HepG2 (cell line): ENCODE results near the gene IVL. TPM values are rescaled to one million over a fixed set of nuclear protein-coding genes. Genes with fewer than 3 reads are reported as not detected.

Source experiments
- ATAC-seq: fragments of 200-7000 bp; cut with Tn5 transposase; 3 replicates; pipeline ENCODE4 v1.9.1; 2020; ENCODE audit warnings: mild to moderate bottlenecking, moderate library complexity
- BruUV-seq: library from RNA; stranded (reverse); fragments of 400-500 nt; replicated peaks from 2 replicates; lab custom pipeline; 2021; lab: Mats Ljungman, UMichigan
- CTCF ChIA-PET: fragments of 300-600 bp; formaldehyde crosslinking; extraction: SDS; loops from one replicate; lab custom pipeline; 2021; ENCODE audit warnings: low total read pairs, inconsistent platforms, low intra/inter-chr PET ratio; lab: Yijun Ruan, JAX
- POLR2A ChIA-PET: fragments of 350-600 bp; sonication (Branson Sonifier 250); formaldehyde crosslinking; loops from one replicate; lab custom pipeline; 2020; ENCODE audit warnings: antibody characterized with exemption, inconsistent platforms; lab: Yijun Ruan, JAX
- DNase-seq: peaks from one replicate; pipeline ENCODE4 v3.0.0-alpha.2; 2015; ENCODE audit warnings: low spot score
- FAIRE-seq: peaks from 3 replicates; lab custom pipeline; 2011; peaks lifted over from hg19 to GRCh38; lab: Jason Lieb, UNC
- H2AFZ ChIP-seq: one replicate; pipeline ENCODE4 v1.6.1; 2011; ENCODE audit warnings: low read length, inconsistent platforms
- H3K27ac ChIP-seq: fragments of 300-600 bp; 3 replicates; pipeline ENCODE4 v1.8.0; 2011; ENCODE audit warnings: mixed run types, mild to moderate bottlenecking, mixed read lengths, low read length, inconsistent platforms; ENCODE audit not compliant: insufficient read depth; ENCODE audit errors: extremely low read length
- H3K27me3 ChIP-seq, 2 experiments: fragments of 200-600 bp in 1 of 2; 2 replicates in 1 of 2; 3 replicates in 1 of 2; pipeline versions ENCODE4 v1.6.0 to v1.8.0; 2011; ENCODE audit warnings: low read length in 2 of 2, mild to moderate bottlenecking in 2 of 2, moderate library complexity in 2 of 2, inconsistent platforms in 1 of 2; ENCODE audit not compliant: insufficient read depth in 2 of 2, control insufficient read depth in 1 of 2
- H3K36me3 ChIP-seq, 2 experiments: fragments of 200-600 bp in 1 of 2; replicated peaks in 1 of 2; 2 replicates in 1 of 2; 3 replicates in 1 of 2; pipeline versions ENCODE4 v1.5.1 to v1.8.0; 2011; ENCODE audit warnings: low read length in 2 of 2, inconsistent platforms in 1 of 2; ENCODE audit not compliant: insufficient read depth in 2 of 2, control insufficient read depth in 1 of 2
- H3K4me1 ChIP-seq: 2 replicates; pipeline ENCODE4 v1.5.1; 2012; ENCODE audit warnings: low read length, inconsistent platforms; ENCODE audit not compliant: insufficient read depth
- H3K4me2 ChIP-seq: 2 replicates; pipeline ENCODE4 v1.6.0; 2011; ENCODE audit warnings: low read depth, low read length, inconsistent platforms
- H3K4me3 ChIP-seq, 3 experiments: fragments of 200-600 bp in 1 of 3; sonication (generic), shearing (Covaris generic) in 1 of 3; replicated peaks in 1 of 3; 2 replicates each; pipeline ENCODE4 v1.5.1; 2011 to 2016; ENCODE audit warnings: low read length in 3 of 3, inconsistent platforms in 2 of 3, low read depth in 2 of 3, mild to moderate bottlenecking in 2 of 3, control low read depth in 1 of 3, mixed read lengths in 1 of 3; ENCODE audit not compliant: insufficient read depth in 1 of 3
- H3K79me2 ChIP-seq: one replicate; pipeline ENCODE4 v1.6.1; 2011; ENCODE audit warnings: low read length, inconsistent platforms; ENCODE audit not compliant: insufficient read depth
- H3K9ac ChIP-seq: 2 replicates; pipeline ENCODE4 v1.6.0; 2011; ENCODE audit warnings: mild to moderate bottlenecking, low read depth, low read length, inconsistent platforms; ENCODE audit not compliant: insufficient read depth
- H3K9me3 ChIP-seq: 2 replicates; pipeline ENCODE4 v1.5.1; 2012; ENCODE audit warnings: mild to moderate bottlenecking, low read length
- H4K20me1 ChIP-seq: 2 replicates; pipeline ENCODE4 v1.6.0; 2011; ENCODE audit warnings: inconsistent platforms, mild to moderate bottlenecking, low read length, moderate library complexity; ENCODE audit not compliant: insufficient read depth
- CBX5 ChIP-seq: sonication (generic); formaldehyde crosslinking; IDR thresholded peaks from 2 replicates; pipeline ENCODE4 v1.4.0; 2020; ENCODE audit warnings: missing genetic modification reagents, borderline replicate concordance
- GLMP ChIP-seq: sonication (generic); formaldehyde crosslinking; IDR thresholded peaks from 2 replicates; pipeline ENCODE4 v1.9.0; 2021; ENCODE audit warnings: missing genetic modification reagents, mild to moderate bottlenecking, borderline replicate concordance
- HHEX ChIP-seq: IDR thresholded peaks from 2 replicates; pipeline ENCODE4 v1.6.1; 2016; ENCODE audit warnings: control low read depth
- KLF13 ChIP-seq: sonication (generic); formaldehyde crosslinking; IDR thresholded peaks from 2 replicates; pipeline ENCODE4 v1.4.0; 2020; ENCODE audit warnings: mild to moderate bottlenecking, missing genetic modification reagents
- PBX3 ChIP-seq: sonication (generic); formaldehyde crosslinking; IDR thresholded peaks from 2 replicates; pipeline ENCODE4 v1.8.1; 2023; ENCODE audit warnings: missing genetic modification reagents, inconsistent platforms, borderline replicate concordance
- PHF8 ChIP-seq: sonication (generic); formaldehyde crosslinking; IDR thresholded peaks from 2 replicates; pipeline ENCODE4 v1.5.0; 2020; ENCODE audit warnings: missing genetic modification reagents
- TAF1 ChIP-seq: sonication (generic); formaldehyde crosslinking; IDR thresholded peaks from 2 replicates; pipeline ENCODE4 v1.4.0; 2020; ENCODE audit warnings: missing genetic modification reagents
- TRIM24 ChIP-seq: sonication (generic); formaldehyde crosslinking; IDR thresholded peaks from 2 replicates; pipeline ENCODE4 v1.8.0; 2022; ENCODE audit warnings: mild to moderate bottlenecking, missing genetic modification reagents
- ZNF17 ChIP-seq: sonication (generic); formaldehyde crosslinking; IDR thresholded peaks from 2 replicates; pipeline ENCODE4 v1.5.0; 2020; ENCODE audit warnings: mild to moderate bottlenecking, missing genetic modification reagents
- ZNF34 ChIP-seq: sonication (generic); formaldehyde crosslinking; IDR thresholded peaks from 2 replicates; pipeline ENCODE4 v1.4.0; 2020; ENCODE audit warnings: mild to moderate bottlenecking, missing genetic modification reagents, borderline replicate concordance
- ZNF343 ChIP-seq: sonication (generic); formaldehyde crosslinking; IDR thresholded peaks from 2 replicates; pipeline ENCODE4 v1.4.0; 2020; ENCODE audit warnings: mild to moderate bottlenecking, missing genetic modification reagents
- WGBS: methylation state at CpG from one replicate; pipeline ENCODE4 v1.1.6; 2017; ENCODE audit warnings: low lambda C conversion rate; 5-methylcytosine and 5-hydroxymethylcytosine counted together
- in situ Hi-C: cut with HindIII; loops from 2 replicates; pipeline ENCODE4 v1.10.0; 2017; ENCODE audit warnings: low pct_unique_long_range_greater_than_20kb; ENCODE audit not compliant: extremely low pct_ligation_motif_present
- intact Hi-C: fragments of 100-400 bp; cut with micrococcal nuclease; formaldehyde crosslinking; loops from one replicate; pipeline ENCODE4 v1.10.0; 2022; ENCODE audit not compliant: unreplicated experiment
- polyA plus RNA-seq, 8 experiments: library from polyadenylated mRNA; depleted of rRNA in 3 of 8; stranded (reverse) in 7 of 8; unstranded in 1 of 8; fragments of >200 nt; fragmentation: Illumina TruSeq in 4 of 8; extraction: Trizol in 4 of 8; gene quantifications; 2 replicates each; pipeline versions ENCODE4 v1.2.1 to v1.2.3, GENCODE V29; 2011 to 2016; ENCODE audit warnings: low read depth in 4 of 8, missing spikeins in 1 of 8, mixed read lengths in 1 of 8; ENCODE audit not compliant: insufficient read depth in 1 of 8
- total RNA-seq, 5 experiments: library from RNA; depleted of rRNA; stranded (reverse); fragments of >200 nt; fragmentation: Illumina TruSeq; extraction: Trizol; gene quantifications; 2 replicates each; pipeline ENCODE4 v1.2.3, GENCODE V29; 2016; ENCODE audit warnings: low read depth in 1 of 5
- TF ChIP-seq, protein P1 (sequence below): sonication (generic); formaldehyde crosslinking; IDR thresholded peaks from 2 replicates; pipeline ENCODE4 v1.5.0; 2020; ENCODE audit warnings: missing genetic modification reagents, mild to moderate bottlenecking, borderline replicate concordance

IVL gene
- total and polyA plus RNA-seq, 2 of the 13 experiments (the other 11 are each of a cell fraction or from before 2014, with no cell fraction given): not detected

GRCh38 chr1:152909206-152909605 is 860 bp downstream of the IVL start:
- in situ Hi-C loops (no loop called here), intact Hi-C loops (no loop called here)
- Histone ChIP-seq H3K4me2 (no peak overlapping the region), H3K27ac (no peak overlapping the region), H2AFZ (no peak overlapping the region), H3K9me3 (no peaks in the 10 kb centered on the region), H3K4me3 (no peak overlapping the region), H3K4me1 (no peaks in the 10 kb centered on the region), H4K20me1 (no peaks in the 10 kb centered on the region), H3K9ac (no peak overlapping the region), H3K27me3 (peaks cover 0 to 3% of the 10 kb centered on the region in 2 experiments; a peak in 1 of 5 replicates), H3K36me3 (no peaks in the 10 kb centered on the region), H3K79me2 (no peaks in the 10 kb centered on the region)
- ChIA-PET CTCF (no interaction called here), POLR2A (no interaction called here)
- TF ChIP-seq ZNF34 (CRISPR knock-in tag) (no peak), PHF8 (CRISPR knock-in tag) (no peak), PBX3 (CRISPR knock-in tag) (no peak), TAF1 (CRISPR knock-in tag) (no peak), CBX5 (CRISPR knock-in tag) (no peak), ZNF343 (CRISPR knock-in tag) (no peak), ZNF17 (CRISPR knock-in tag) (no peak), TRIM24 (CRISPR knock-in tag) (no peak), KLF13 (CRISPR knock-in tag) (no peak), GLMP (no peak), HHEX (no peak)
- TF ChIP-seq, protein P1, sequence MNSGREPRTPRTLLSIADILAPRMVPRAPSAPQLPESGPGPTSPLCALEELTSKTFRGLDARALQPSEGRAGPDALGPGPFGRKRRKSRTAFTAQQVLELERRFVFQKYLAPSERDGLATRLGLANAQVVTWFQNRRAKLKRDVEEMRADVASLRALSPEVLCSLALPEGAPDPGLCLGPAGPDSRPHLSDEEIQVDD (CRISPR knock-in tag): no peak
- no peak for FAIRE-seq
- no peak for DNase-seq
- no TSS peak for BruUV-seq
- no peak for ATAC-seq
- WGBS: 10% methylated on average over 2 of the region's 3 CpGs
